ENCODE measurements around the gene DLL4. TPM values are rescaled to one million over a fixed set of nuclear protein-coding genes. Genes with fewer than 3 reads are reported as not detected.

Gene DLL4
- total RNA-seq, 1 experiment from 2014 or later: 1.5 TPM

GRCh38 chr15:40955141-40955903 lies 26.2 kb downstream of the DLL4 start:
- intact Hi-C loops (cut with micrococcal nuclease): no loop called here
- CTCF ChIA-PET: interaction anchor here (2.5 kb wide), 1 partner anchor 14 kb away, joined by 6 read pairs; no protein-coding TSS in a partner anchor
- BruUV-seq (replicated peaks): no TSS peak

More at GRCh38 chr15:40955141-40955903, 26.2 kb downstream of the DLL4 start:
- DNase-seq (ENCODE audit: low read depth, low spot score): no peak
- no peak for TF ChIP-seq EZH2phosphoT487 (IDR thresholded peaks at IDR 0.05; ENCODE audit: borderline replicate concordance)
- TF ChIP-seq SRF (IDR thresholded peaks at IDR 0.05; ENCODE audit: low read depth): no peak
- no peak for TF ChIP-seq POLR2AphosphoS5 (IDR thresholded peaks at IDR 0.05; ENCODE audit: low read depth, low read length)
- TF ChIP-seq REST (IDR thresholded peaks at IDR 0.05; ENCODE audit: low read depth): no peak
- TF ChIP-seq CTCF (IDR thresholded peaks at IDR 0.05 in 2 of 3, conservative IDR thresholded peaks at IDR 0.05 in 1 of 3; ENCODE audit: borderline replicate concordance in 1 of 3, insufficient read depth in 1 of 3, low read depth in 2 of 3, low read length in 2 of 3): no peak
- TF ChIP-seq ELF1 (IDR thresholded peaks at IDR 0.05; ENCODE audit: borderline replicate concordance, low read depth): no peak
- TF ChIP-seq ZBTB33 (IDR thresholded peaks at IDR 0.05; ENCODE audit: extremely low read depth, insufficient replicate concordance, low read length): no peak
- TF ChIP-seq EZH2 (IDR thresholded peaks at IDR 0.05): no peak
- TF ChIP-seq EGR1 (IDR thresholded peaks at IDR 0.05; ENCODE audit: low read depth): no peak
- no peak for TF ChIP-seq CBX3 (IDR thresholded peaks at IDR 0.05; ENCODE audit: low read depth)
- no peak for TF ChIP-seq FOSL1 (IDR thresholded peaks at IDR 0.05; ENCODE audit: low read depth)
- TF ChIP-seq CEBPB (IDR thresholded peaks at IDR 0.05; ENCODE audit: low read depth): no peak
- TF ChIP-seq MAX (IDR thresholded peaks at IDR 0.05): no peak
- TF ChIP-seq RAD21 (IDR thresholded peaks at IDR 0.05; ENCODE audit: low read depth): no peak
- Histone ChIP-seq H3K4me1 (ENCODE audit: control insufficient read depth in 1 of 2, insufficient read depth in 2 of 2, low read length in 2 of 2) (peaks cover 10 to 26% of the 10 kb centered on the region in 2 experiments; a peak in 2 of 4 replicates), H3K27me3 (ENCODE audit: insufficient read depth, low read length) (no peaks in the 10 kb centered on the region), H3K9me3 (ENCODE audit: control insufficient read depth in 1 of 2, insufficient read depth in 1 of 2, low read depth in 1 of 2, low read length in 2 of 2) (no peaks in the 10 kb centered on the region), H3K36me3 (ENCODE audit: control insufficient read depth in 1 of 2, insufficient read depth in 2 of 2, low read length in 2 of 2) (no peaks in the 10 kb centered on the region), H3K4me2 (ENCODE audit: low read length) (no peak overlapping the region), H3K27ac (ENCODE audit: low read depth, low read length) (no peak overlapping the region), H2AFZ (ENCODE audit: low read depth, low read length, poor library complexity, severe bottlenecking) (no peak overlapping the region), H3K79me2 (ENCODE audit: insufficient read depth, low read length) (no peaks in the 10 kb centered on the region), H4K20me1 (ENCODE audit: insufficient read depth) (no peaks in the 10 kb centered on the region), H3K9ac (ENCODE audit: low read length) (no peak overlapping the region), H3K9me2 (ENCODE audit: insufficient read depth) (no peaks in the 10 kb centered on the region), H3K4me3 (replicated peaks in 1 of 2; ENCODE audit: low read depth in 1 of 2, low read length in 2 of 2) (no peak overlapping the region)
- ATAC-seq: no peak
- RAD21 ChIA-PET (ENCODE audit: low non-redundant PET in 1 of 2, low total read pairs in 2 of 2, uncharacterized antibody in 2 of 2, unreplicated experiment in 2 of 2): no interaction called here
- POLR2A ChIA-PET: interaction anchor here (1.3 to 3.9 kb wide), 3 partner anchors 14 to 49 kb away, joined by 5 to 48 read pairs (median 5); partner anchors contain the start of gene DLL4

Data from HCT116 (cell line).